OCI-LY3 (cell line): ENCODE results near the gene SPSB1.

Source experiments
- H2AFZ ChIP-seq: fragments of 200-600, 300-600 bp; shearing (Covaris generic); 2 replicates; pipeline ENCODE4 v1.6.0; 2014; ENCODE audit warnings: antibody characterized with exemption, low read depth, low read length
- H3K27ac ChIP-seq: fragments of 200-600, 300-600 bp; sonication (generic); 2 replicates; pipeline ENCODE4 v1.5.1; 2014; ENCODE audit warnings: mild to moderate bottlenecking, low read length, moderate library complexity, mixed read lengths
- H3K27me3 ChIP-seq: fragments of 200-600, 300-600 bp; sonication (generic); 2 replicates; pipeline ENCODE4 v1.6.1; 2014; ENCODE audit warnings: low read depth, low read length, mixed read lengths
- H3K36me3 ChIP-seq: fragments of 200-600, 300-600 bp; sonication (generic); replicated peaks from 2 replicates; pipeline ENCODE3; 2014; ENCODE audit warnings: low read depth, low read length, mixed read lengths
- H3K4me1 ChIP-seq: fragments of 300-600, 200-600 bp; sonication (generic); 2 replicates; pipeline ENCODE4 v1.6.1; 2014; ENCODE audit warnings: low read length, mixed read lengths
- H3K4me2 ChIP-seq: fragments of 200-600, 300-600 bp; sonication (generic); 2 replicates; pipeline ENCODE4 v1.6.1; 2014; ENCODE audit warnings: low read length, mixed read lengths
- H3K4me3 ChIP-seq: fragments of 300-600, 200-600 bp; sonication (generic); 2 replicates; pipeline ENCODE4 v1.5.1; 2014; ENCODE audit warnings: antibody characterized with exemption, mild to moderate bottlenecking, low read length, moderate library complexity
- H3K79me2 ChIP-seq: fragments of 300-600, 200-600 bp; shearing (Covaris generic); 2 replicates; pipeline ENCODE4 v1.6.1; 2014; ENCODE audit warnings: mild to moderate bottlenecking, low read length, mixed read lengths
- H3K9ac ChIP-seq: fragments of 300-600, 200-600 bp; shearing (Covaris generic); 2 replicates; pipeline ENCODE4 v1.6.0; 2014; ENCODE audit warnings: mild to moderate bottlenecking, low read length, moderate library complexity
- H3K9me3 ChIP-seq: fragments of 200-600, 300-600 bp; shearing (Covaris generic); 2 replicates; pipeline ENCODE4 v1.6.1; 2014; ENCODE audit warnings: low read length, mixed read lengths; ENCODE audit not compliant: insufficient read depth
- H4K20me1 ChIP-seq: fragments of 200-600, 300-600 bp; sonication (generic); 2 replicates; pipeline ENCODE4 v1.6.1; 2016; ENCODE audit warnings: low read length, mixed read lengths; ENCODE audit not compliant: insufficient read depth
- EZH2phosphoT487 ChIP-seq: fragments of 200-600 bp; shearing (Covaris generic); IDR thresholded peaks from 2 replicates; pipeline ENCODE4 v1.6.1; 2018; ENCODE audit warnings: antibody characterized with exemption, mixed run types, low read depth
- TF ChIP-seq, protein P1 (sequence below): fragments of 200-600, 300-600 bp; sonication (generic); IDR thresholded peaks from 2 replicates; pipeline ENCODE4 v1.5.1; 2014; ENCODE audit warnings: antibody characterized with exemption, low read length, low read depth

SPSB1 gene

GRCh38 chr1:9389968-9390367 is 97.3 kb downstream of the SPSB1 start:
- no peaks in the 10 kb centered on the region for H3K36me3 ChIP-seq
- no peak for TF ChIP-seq EZH2phosphoT487
- TF ChIP-seq, protein P1, sequence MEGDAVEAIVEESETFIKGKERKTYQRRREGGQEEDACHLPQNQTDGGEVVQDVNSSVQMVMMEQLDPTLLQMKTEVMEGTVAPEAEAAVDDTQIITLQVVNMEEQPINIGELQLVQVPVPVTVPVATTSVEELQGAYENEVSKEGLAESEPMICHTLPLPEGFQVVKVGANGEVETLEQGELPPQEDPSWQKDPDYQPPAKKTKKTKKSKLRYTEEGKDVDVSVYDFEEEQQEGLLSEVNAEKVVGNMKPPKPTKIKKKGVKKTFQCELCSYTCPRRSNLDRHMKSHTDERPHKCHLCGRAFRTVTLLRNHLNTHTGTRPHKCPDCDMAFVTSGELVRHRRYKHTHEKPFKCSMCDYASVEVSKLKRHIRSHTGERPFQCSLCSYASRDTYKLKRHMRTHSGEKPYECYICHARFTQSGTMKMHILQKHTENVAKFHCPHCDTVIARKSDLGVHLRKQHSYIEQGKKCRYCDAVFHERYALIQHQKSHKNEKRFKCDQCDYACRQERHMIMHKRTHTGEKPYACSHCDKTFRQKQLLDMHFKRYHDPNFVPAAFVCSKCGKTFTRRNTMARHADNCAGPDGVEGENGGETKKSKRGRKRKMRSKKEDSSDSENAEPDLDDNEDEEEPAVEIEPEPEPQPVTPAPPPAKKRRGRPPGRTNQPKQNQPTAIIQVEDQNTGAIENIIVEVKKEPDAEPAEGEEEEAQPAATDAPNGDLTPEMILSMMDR: no peak
- H3K4me2 ChIP-seq: no peak overlapping the region
- H2AFZ ChIP-seq: no peak overlapping the region
- no peaks in the 10 kb centered on the region for H4K20me1 ChIP-seq
- H3K9ac ChIP-seq: no peak overlapping the region
- no peaks in the 10 kb centered on the region for H3K9me3 ChIP-seq
- no peak overlapping the region for H3K4me3 ChIP-seq
- peaks cover 14% of the 10 kb centered on the region for H3K4me1 ChIP-seq
- H3K79me2 ChIP-seq: no peaks in the 10 kb centered on the region
- no peak overlapping the region for H3K27ac ChIP-seq
- 0 out of 2 replicates have a peak, but pooled peaks cover 5% of the 10 kb centered on the region for H3K27me3 ChIP-seq

DNA sequence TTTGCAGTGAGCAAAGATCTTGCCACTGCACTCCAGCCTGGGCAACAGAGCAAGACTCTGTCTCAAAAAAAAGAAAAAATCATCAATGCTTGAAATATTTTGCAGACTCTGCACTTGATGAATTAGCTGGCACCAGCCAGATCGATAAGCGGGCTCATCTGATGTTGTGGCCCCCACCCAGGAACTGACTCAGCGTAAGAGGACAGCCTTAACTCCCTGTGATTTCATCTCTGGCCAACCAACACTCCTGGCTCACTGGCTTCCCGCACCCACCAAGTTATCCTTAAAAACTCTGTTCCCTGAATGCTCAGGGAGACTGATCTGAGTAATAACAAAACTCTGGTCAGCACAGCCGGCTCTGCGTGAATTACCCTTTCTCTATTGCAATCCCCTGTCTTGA is 98.9 kb downstream of the SPSB1 start:
- H3K79me2 ChIP-seq: no peaks in the 10 kb centered on the region

GRCh38 chr1:9394010-9394409 is 101.3 kb downstream of the SPSB1 start:
- TF ChIP-seq, protein P1: no peak
- no peak for TF ChIP-seq EZH2phosphoT487
- Histone ChIP-seq H3K9me3 (no peaks in the 10 kb centered on the region), H3K4me1 (peaks cover 4% of the 10 kb centered on the region; the same call in 1 of the 2 replicates), H3K27me3 (0 out of 2 replicates have a peak, but pooled peaks cover 5% of the 10 kb centered on the region), H3K36me3 (no peaks in the 10 kb centered on the region), H3K9ac (no peak overlapping the region), H2AFZ (no peak overlapping the region), H3K79me2 (no peaks in the 10 kb centered on the region), H3K4me2 (no peak overlapping the region), H4K20me1 (no peaks in the 10 kb centered on the region), H3K4me3 (no peak overlapping the region), H3K27ac (no peak overlapping the region)

More for the DNA sequence above, 98.9 kb downstream of the SPSB1 start:
- H3K36me3 ChIP-seq: no peaks in the 10 kb centered on the region
- H3K4me2 ChIP-seq: no peak overlapping the region
- no peaks in the 10 kb centered on the region for H3K9me3 ChIP-seq
- H4K20me1 ChIP-seq: no peaks in the 10 kb centered on the region
- no peak overlapping the region for H2AFZ ChIP-seq
- 0 out of 2 replicates have a peak, but pooled peaks cover 5% of the 10 kb centered on the region for H3K27me3 ChIP-seq
- no peak overlapping the region for H3K4me3 ChIP-seq
- TF ChIP-seq, protein P1: no peak
- TF ChIP-seq EZH2phosphoT487: no peak
- H3K27ac ChIP-seq: no peak overlapping the region
- H3K4me1 ChIP-seq: peaks cover 4% of the 10 kb centered on the region; the same call in 1 of the 2 replicates
- no peak overlapping the region for H3K9ac ChIP-seq

GRCh38 chr1:9395018-9395417 is 102.3 kb downstream of the SPSB1 start:
- no peak overlapping the region for H3K9ac ChIP-seq

More at GRCh38 chr1:9395018-9395417, 102.3 kb downstream of the SPSB1 start:
- H3K4me3 ChIP-seq: no peak overlapping the region
- H3K79me2 ChIP-seq: no peaks in the 10 kb centered on the region
- no peaks in the 10 kb centered on the region; the same call in 1 of the 2 replicates for H3K4me1 ChIP-seq
- H3K9me3 ChIP-seq: no peaks in the 10 kb centered on the region
- no peak overlapping the region for H3K27ac ChIP-seq
- H3K4me2 ChIP-seq: no peak overlapping the region
- TF ChIP-seq, protein P1: no peak
- TF ChIP-seq EZH2phosphoT487: no peak
- 0 out of 2 replicates have a peak, but pooled peaks cover 5% of the 10 kb centered on the region for H3K27me3 ChIP-seq
- no peaks in the 10 kb centered on the region for H4K20me1 ChIP-seq
- no peaks in the 10 kb centered on the region for H3K36me3 ChIP-seq
- no peak overlapping the region for H2AFZ ChIP-seq
